Activated T-cell treated with anti-CD3 and anti-CD28 coated beads, Interleukin-2, amount 50 U/mL, for 1 hour (primary cell): ENCODE measurements around the gene GRB2.
"Not testable (repeated sequence)": the region's sequence is repeated elsewhere in the genome, so short reads cannot be mapped to it uniquely, and the experiment has no call there.

Source experiments
- DNase-seq: peaks from one replicate; pipeline ENCODE4 v3.0.0-alpha.2; 2020

GRB2 gene

GRCh38 chr17:75405365-75406221, at the start of gene GRB2:
Gene GRB2 (minus strand): TSS chr17:75405678. CDS start chr17:75393628, 12,050 bp downstream.
- DNase-seq = peak; percentile 100

GRCh38 chr17:75454672-75455071, 49.2 kb upstream of the GRB2 start:
- DNase-seq = not testable (repeated sequence)

- DNase-seq = no peak
Measured at GRCh38 chr17:75454193-75454592, 48.7 kb upstream of the GRB2 start.

GRCh38 chr17:75450270-75450669, 44.8 kb upstream of the GRB2 start:
- no peak for DNase-seq

GRCh38 chr17:75447951-75448856, 42.7 kb upstream of the GRB2 start:
- DNase-seq = no peak

GRCh38 chr17:75445896-75446295, 40.4 kb upstream of the GRB2 start:
- DNase-seq = not testable (repeated sequence)

GRCh38 chr17:75445296-75445695, 39.8 kb upstream of the GRB2 start:
- DNase-seq = no peak

GRCh38 chr17:75442168-75443103, 37.0 kb upstream of the GRB2 start:
- no peak for DNase-seq

- DNase-seq = no peak
Measured at GRCh38 chr17:75440738-75441448, 35.4 kb upstream of the GRB2 start.

GRCh38 chr17:75439287-75439686, 33.8 kb upstream of the GRB2 start:
- no peak for DNase-seq

GRCh38 chr17:75437404-75437803, 31.9 kb upstream of the GRB2 start:
- not testable (repeated sequence) for DNase-seq

- not testable (repeated sequence) for DNase-seq
Measured at GRCh38 chr17:75434433-75434832, 29.0 kb upstream of the GRB2 start.

- no peak for DNase-seq
Measured at GRCh38 chr17:75433218-75433783, 27.8 kb upstream of the GRB2 start.

- no peak for DNase-seq
Measured at GRCh38 chr17:75430159-75430974, 24.9 kb upstream of the GRB2 start.

GRCh38 chr17:75428543-75429469, 23.3 kb upstream of the GRB2 start:
- no peak for DNase-seq

GRCh38 chr17:75418531-75418930, 13.1 kb upstream of the GRB2 start:
- no peak for DNase-seq

GRCh38 chr17:75417054-75417580, 11.6 kb upstream of the GRB2 start:
- no peak for DNase-seq

- no peak for DNase-seq
Measured at GRCh38 chr17:75416006-75416405, 10.5 kb upstream of the GRB2 start.

- no peak for DNase-seq
Measured at GRCh38 chr17:75414488-75414887, 9.0 kb upstream of the GRB2 start.
